ENCODE data around the gene CRIM1.

CRIM1 gene

GRCh38 chr2:36547906-36548305 lies 192.3 kb downstream of the CRIM1 start:
- H3K27me3 ChIP-seq (ENCODE audit: control insufficient read depth, insufficient read depth, low read length): no peaks in the 10 kb centered on the region
- H3K4me3 ChIP-seq (ENCODE audit: low read length): no peak overlapping the region
- H3K9ac ChIP-seq (ENCODE audit: low read length): no peak overlapping the region
- H3K9me3 ChIP-seq (ENCODE audit: control insufficient read depth, low read length): no peaks in the 10 kb centered on the region
- H3K4me1 ChIP-seq (ENCODE audit: control insufficient read depth, insufficient read depth, low read length): no peaks in the 10 kb centered on the region
- H3K36me3 ChIP-seq (ENCODE audit: control insufficient read depth, insufficient read depth, low read length): no peaks in the 10 kb centered on the region

- no peaks in the 10 kb centered on the region for H3K27me3 ChIP-seq (ENCODE audit: control insufficient read depth, insufficient read depth, low read length)
- no peaks in the 10 kb centered on the region for H3K9me3 ChIP-seq (ENCODE audit: control insufficient read depth, low read length)
- no peaks in the 10 kb centered on the region for H3K36me3 ChIP-seq (ENCODE audit: control insufficient read depth, insufficient read depth, low read length)
- no peak overlapping the region for H3K9ac ChIP-seq (ENCODE audit: low read length)
- H3K4me3 ChIP-seq (ENCODE audit: low read length): no peak overlapping the region
- no peaks in the 10 kb centered on the region for H3K4me1 ChIP-seq (ENCODE audit: control insufficient read depth, insufficient read depth, low read length)
These were observed 193.6 kb downstream of the CRIM1 start for GRCh38 chr2:36549165-36549574.

- H3K9ac ChIP-seq (ENCODE audit: low read length): no peak overlapping the region
- no peak overlapping the region for H3K4me3 ChIP-seq (ENCODE audit: low read length)
- no peaks in the 10 kb centered on the region for H3K9me3 ChIP-seq (ENCODE audit: control insufficient read depth, low read length)
- H3K27me3 ChIP-seq (ENCODE audit: control insufficient read depth, insufficient read depth, low read length): no peaks in the 10 kb centered on the region
- peaks cover 2% of the 10 kb centered on the region for H3K36me3 ChIP-seq (ENCODE audit: control insufficient read depth, insufficient read depth, low read length)
- no peaks in the 10 kb centered on the region for H3K4me1 ChIP-seq (ENCODE audit: control insufficient read depth, insufficient read depth, low read length)
These were observed 194.4 kb downstream of the CRIM1 start for GRCh38 chr2:36550006-36550405.

GRCh38 chr2:36553683-36554082 lies 198.1 kb downstream of the CRIM1 start:
- Histone ChIP-seq H3K4me1 (ENCODE audit: control insufficient read depth, insufficient read depth, low read length) (no peaks in the 10 kb centered on the region), H3K27me3 (ENCODE audit: control insufficient read depth, insufficient read depth, low read length) (no peaks in the 10 kb centered on the region), H3K9ac (ENCODE audit: low read length) (no peak overlapping the region), H3K4me3 (ENCODE audit: low read length) (no peak overlapping the region), H3K9me3 (ENCODE audit: control insufficient read depth, low read length) (no peaks in the 10 kb centered on the region), H3K36me3 (ENCODE audit: control insufficient read depth, insufficient read depth, low read length) (peaks cover 5% of the 10 kb centered on the region)

- Histone ChIP-seq H3K36me3 (ENCODE audit: control insufficient read depth, insufficient read depth, low read length) (peaks cover 5% of the 10 kb centered on the region), H3K9ac (ENCODE audit: low read length) (no peak overlapping the region), H3K9me3 (ENCODE audit: control insufficient read depth, low read length) (no peaks in the 10 kb centered on the region), H3K27me3 (ENCODE audit: control insufficient read depth, insufficient read depth, low read length) (no peaks in the 10 kb centered on the region), H3K4me3 (ENCODE audit: low read length) (no peak overlapping the region), H3K4me1 (ENCODE audit: control insufficient read depth, insufficient read depth, low read length) (no peaks in the 10 kb centered on the region)
These were observed 199.0 kb downstream of the CRIM1 start for GRCh38 chr2:36554531-36554930.

DNA sequence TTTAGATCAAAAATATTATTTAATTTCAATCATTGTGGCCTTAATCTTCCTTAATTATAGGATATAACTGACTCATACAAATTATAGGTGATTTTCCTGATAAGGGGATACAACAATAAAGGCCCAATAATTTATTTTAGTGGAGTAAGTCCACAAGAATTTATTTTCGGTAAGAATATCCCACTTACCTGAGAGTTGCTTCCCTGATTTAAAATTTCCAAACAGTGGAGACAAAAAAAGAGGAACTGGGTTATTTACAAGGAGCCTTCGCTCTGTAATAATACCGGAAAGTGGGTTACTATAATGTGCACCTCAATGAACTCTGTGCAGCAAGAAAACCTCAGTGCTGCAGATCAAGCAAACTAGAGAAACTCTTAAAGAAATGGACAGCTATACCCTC lies 200.2 kb downstream of the CRIM1 start:
- Histone ChIP-seq H3K36me3 (ENCODE audit: control insufficient read depth, insufficient read depth, low read length) (peaks cover 5% of the 10 kb centered on the region), H3K27me3 (ENCODE audit: control insufficient read depth, insufficient read depth, low read length) (no peaks in the 10 kb centered on the region), H3K4me3 (ENCODE audit: low read length) (no peak overlapping the region), H3K4me1 (ENCODE audit: control insufficient read depth, insufficient read depth, low read length) (peaks cover 1% of the 10 kb centered on the region), H3K9ac (ENCODE audit: low read length) (no peak overlapping the region), H3K9me3 (ENCODE audit: control insufficient read depth, low read length) (no peaks in the 10 kb centered on the region)

DNA sequence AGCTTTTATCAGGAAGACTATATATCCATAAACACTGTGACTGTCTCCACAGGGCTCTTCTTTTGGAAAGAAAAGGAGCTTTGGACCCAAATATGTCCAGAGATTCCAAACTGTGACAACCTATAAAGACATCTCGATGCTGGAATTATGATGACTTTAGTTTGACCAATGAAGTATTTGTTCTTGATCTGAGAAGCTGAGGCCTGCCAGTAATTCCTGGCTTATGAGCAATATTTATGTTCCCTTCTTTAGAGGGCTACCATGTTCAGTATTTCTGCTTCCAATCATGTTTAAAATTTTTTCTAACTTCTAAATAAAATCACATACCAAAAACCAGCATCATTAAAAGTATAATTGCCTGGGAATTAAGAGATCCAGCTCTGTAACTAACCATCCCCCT lies 201.3 kb downstream of the CRIM1 start:
- H3K4me1 ChIP-seq (ENCODE audit: control insufficient read depth, insufficient read depth, low read length): peaks cover 8% of the 10 kb centered on the region
- H3K27me3 ChIP-seq (ENCODE audit: control insufficient read depth, insufficient read depth, low read length): no peaks in the 10 kb centered on the region
- no peak overlapping the region for H3K9ac ChIP-seq (ENCODE audit: low read length)
- H3K4me3 ChIP-seq (ENCODE audit: low read length): no peak overlapping the region
- peaks cover 5% of the 10 kb centered on the region for H3K36me3 ChIP-seq (ENCODE audit: control insufficient read depth, insufficient read depth, low read length)
- H3K9me3 ChIP-seq (ENCODE audit: control insufficient read depth, low read length): no peaks in the 10 kb centered on the region

DNA sequence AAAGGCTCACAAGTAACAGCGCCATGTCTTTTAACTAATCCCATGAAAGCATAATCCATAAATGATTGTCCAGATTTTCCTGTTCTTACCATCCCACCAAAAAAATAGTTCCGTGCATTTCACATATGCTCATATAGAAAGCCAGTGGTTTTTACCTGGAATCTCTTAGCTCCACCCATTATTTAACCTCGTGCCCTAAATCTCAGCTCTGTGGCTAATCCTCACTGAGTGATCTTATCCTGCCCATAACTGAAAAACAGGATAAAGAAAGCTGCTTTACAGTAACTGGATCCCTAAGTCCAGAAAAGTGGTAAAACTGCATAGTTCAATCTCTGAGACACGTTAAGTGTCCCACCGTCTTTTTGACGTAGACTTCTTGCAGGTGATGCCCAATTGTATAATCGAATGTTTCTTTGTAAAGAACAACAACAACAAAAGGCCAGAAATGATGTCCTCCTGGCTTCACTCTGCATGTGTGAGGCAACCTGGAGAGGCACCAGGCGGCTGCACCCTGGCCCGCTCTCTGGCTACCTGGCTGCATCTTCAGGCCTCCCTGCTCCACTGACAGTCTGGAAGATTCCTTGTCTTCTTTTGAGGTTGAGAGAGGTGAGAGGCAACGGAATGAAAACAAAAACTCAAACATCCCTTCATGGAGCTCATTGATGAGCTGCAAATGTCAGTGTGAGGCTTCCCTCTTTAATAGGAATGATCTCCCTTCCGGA lies 203.8 kb downstream of the CRIM1 start:
- Histone ChIP-seq H3K4me1 (ENCODE audit: control insufficient read depth, insufficient read depth, low read length) (peaks cover 14% of the 10 kb centered on the region), H3K36me3 (ENCODE audit: control insufficient read depth, insufficient read depth, low read length) (peaks cover 5% of the 10 kb centered on the region), H3K4me3 (ENCODE audit: low read length) (no peak overlapping the region), H3K9me3 (ENCODE audit: control insufficient read depth, low read length) (no peaks in the 10 kb centered on the region), H3K27me3 (ENCODE audit: control insufficient read depth, insufficient read depth, low read length) (no peaks in the 10 kb centered on the region), H3K9ac (ENCODE audit: low read length) (no peak overlapping the region)

- Histone ChIP-seq H3K4me3 (ENCODE audit: low read length) (no peak overlapping the region), H3K9me3 (ENCODE audit: control insufficient read depth, low read length) (no peaks in the 10 kb centered on the region), H3K9ac (ENCODE audit: low read length) (no peak overlapping the region), H3K36me3 (ENCODE audit: control insufficient read depth, insufficient read depth, low read length) (no peaks in the 10 kb centered on the region), H3K27me3 (ENCODE audit: control insufficient read depth, insufficient read depth, low read length) (no peaks in the 10 kb centered on the region), H3K4me1 (ENCODE audit: control insufficient read depth, insufficient read depth, low read length) (peaks cover 14% of the 10 kb centered on the region)
These were observed 205.1 kb downstream of the CRIM1 start for GRCh38 chr2:36560726-36561125.

- Histone ChIP-seq H3K4me1 (ENCODE audit: control insufficient read depth, insufficient read depth, low read length) (peaks cover 14% of the 10 kb centered on the region), H3K36me3 (ENCODE audit: control insufficient read depth, insufficient read depth, low read length) (no peaks in the 10 kb centered on the region), H3K9me3 (ENCODE audit: control insufficient read depth, low read length) (no peaks in the 10 kb centered on the region), H3K27me3 (ENCODE audit: control insufficient read depth, insufficient read depth, low read length) (no peaks in the 10 kb centered on the region), H3K9ac (ENCODE audit: low read length) (no peak overlapping the region), H3K4me3 (ENCODE audit: low read length) (no peak overlapping the region)
These were observed 205.8 kb downstream of the CRIM1 start for GRCh38 chr2:36561237-36561944.

DNA sequence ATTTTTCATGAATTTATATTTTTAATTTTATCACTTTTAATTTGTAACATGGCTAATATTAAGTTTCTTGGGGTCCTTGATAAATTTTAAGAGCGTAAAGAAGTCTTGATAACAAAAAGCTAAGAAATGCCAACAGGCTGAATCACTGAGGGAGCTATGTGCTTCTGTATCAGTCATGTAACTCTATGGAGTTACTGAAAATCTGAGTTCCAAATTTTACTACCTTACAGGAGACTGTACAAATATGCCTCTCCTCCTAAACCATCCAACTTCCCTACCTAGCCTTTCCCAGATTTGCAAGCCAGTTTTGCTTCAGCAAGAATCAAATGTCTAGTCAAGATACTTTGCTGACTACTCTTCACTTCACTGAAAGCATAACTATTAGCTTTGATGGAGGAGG lies 206.7 kb downstream of the CRIM1 start:
- no peak overlapping the region for H3K9ac ChIP-seq (ENCODE audit: low read length)
- H3K27me3 ChIP-seq (ENCODE audit: control insufficient read depth, insufficient read depth, low read length): no peaks in the 10 kb centered on the region
- H3K4me1 ChIP-seq (ENCODE audit: control insufficient read depth, insufficient read depth, low read length): peaks cover 14% of the 10 kb centered on the region
- H3K9me3 ChIP-seq (ENCODE audit: control insufficient read depth, low read length): no peaks in the 10 kb centered on the region
- H3K36me3 ChIP-seq (ENCODE audit: control insufficient read depth, insufficient read depth, low read length): no peaks in the 10 kb centered on the region
- no peak overlapping the region for H3K4me3 ChIP-seq (ENCODE audit: low read length)

DNA sequence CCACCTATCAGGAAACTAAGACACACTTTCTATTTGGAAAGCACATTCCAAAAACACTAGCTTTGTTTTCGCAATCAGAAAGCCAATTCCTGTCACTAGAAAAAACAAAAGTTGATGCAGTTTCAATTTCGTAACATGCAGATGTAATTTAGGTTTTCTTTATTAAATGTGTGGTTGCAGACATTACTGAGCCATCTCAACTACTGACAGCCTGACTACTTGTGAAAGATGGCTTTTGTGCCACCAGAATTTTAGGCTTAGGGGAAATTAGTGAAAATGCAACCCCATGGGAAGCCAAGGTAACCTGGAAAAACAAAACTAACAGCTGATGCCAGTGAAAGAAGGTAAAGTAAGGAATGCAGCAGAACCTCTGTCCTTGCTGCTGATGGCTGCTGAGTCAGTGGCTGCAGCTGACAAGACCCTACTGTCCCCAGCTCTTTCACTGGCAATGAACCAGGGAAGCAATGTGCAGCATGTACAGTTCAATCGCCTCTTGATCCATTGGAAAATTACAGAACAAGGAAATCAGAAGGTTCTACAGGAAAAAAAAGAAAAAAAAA lies 207.5 kb downstream of the CRIM1 start:
- Histone ChIP-seq H3K4me3 (ENCODE audit: low read length) (no peak overlapping the region), H3K4me1 (ENCODE audit: control insufficient read depth, insufficient read depth, low read length) (peaks cover 14% of the 10 kb centered on the region), H3K36me3 (ENCODE audit: control insufficient read depth, insufficient read depth, low read length) (no peaks in the 10 kb centered on the region), H3K27me3 (ENCODE audit: control insufficient read depth, insufficient read depth, low read length) (no peaks in the 10 kb centered on the region), H3K9me3 (ENCODE audit: control insufficient read depth, low read length) (no peaks in the 10 kb centered on the region), H3K9ac (ENCODE audit: low read length) (no peak overlapping the region)
